Activated CD8-positive, alpha-beta T cell treated with anti-CD3 and anti-CD28 coated beads for 36 hours (primary cell): ENCODE measurements around the gene SIGLEC5. TPM values are rescaled to one million over a fixed set of nuclear protein-coding genes. Genes with fewer than 3 reads are reported as not detected.
A peak's percentile ranks its signal among the peaks of the same experiment; 100 is the strongest.

ENCODE experiments used
- ATAC-seq: fragments of 200-7000 bp; cut with Tn5 transposase; one replicate; pipeline ENCODE4 v1.10.0; 2021; ENCODE audit warnings: mild to moderate bottlenecking, moderate library complexity
- CTCF ChIA-PET: fragments of 350-600 bp; sonication (Branson Sonifier 250); formaldehyde crosslinking; loops from one replicate; lab custom pipeline; 2021; ENCODE audit warnings: antibody characterized with exemption; lab: Charles Lee
- POLR2A ChIA-PET: fragments of 350-600 bp; sonication (Branson Sonifier 250); formaldehyde crosslinking; loops from one replicate; lab custom pipeline; 2021; ENCODE audit warnings: antibody characterized with exemption; lab: Charles Lee
- DNase-seq: peaks from one replicate; pipeline ENCODE4 v3.0.0-alpha.2; 2020
- H3K27ac Mint-ChIP-seq: one replicate; pipeline ENCODE4 v1.8.0; 2021; ENCODE audit warnings: mild to moderate bottlenecking, mixed read lengths
- H3K27me3 Mint-ChIP-seq: one replicate; pipeline ENCODE4 v1.8.0; 2021; ENCODE audit warnings: mixed read lengths
- H3K36me3 Mint-ChIP-seq: one replicate; pipeline ENCODE4 v1.8.0; 2021; ENCODE audit warnings: low read depth, mixed read lengths
- H3K4me1 Mint-ChIP-seq: one replicate; pipeline ENCODE4 v1.8.0; 2021; ENCODE audit warnings: low read depth, mixed read lengths
- H3K4me3 Mint-ChIP-seq: one replicate; pipeline ENCODE4 v1.8.0; 2021; ENCODE audit warnings: mild to moderate bottlenecking, moderate library complexity, mixed read lengths
- H3K9me3 Mint-ChIP-seq: one replicate; pipeline ENCODE4 v1.8.0; 2021; ENCODE audit warnings: mixed read lengths
- intact Hi-C: fragments of 100-400 bp; cut with micrococcal nuclease; formaldehyde crosslinking; loops from one replicate; pipeline ENCODE4 v1.10.0; 2022
- total RNA-seq, 2 experiments: library from RNA; stranded (reverse); gene quantifications; one replicate each; pipeline ENCODE4 v1.2.3, GENCODE V29; 2021
- TF ChIP-seq, protein P1 (sequence below): fragments of 200-600 bp; IDR thresholded peaks from one replicate; pipeline ENCODE4 v1.8.0; 2022; ENCODE audit warnings: antibody characterized with exemption, mild to moderate bottlenecking

Gene SIGLEC5
- total RNA-seq, 2 experiments from 2014 or later = not detected

GRCh38 chr19:51586103-51586728, 44.0 kb downstream of the SIGLEC5 start:
- ChIA-PET POLR2A (no interaction called here), CTCF (interaction anchor here (0.6 to 1.5 kb wide), 3 partner anchors 72 to 114 kb away, joined by 3 read pairs; no protein-coding TSS in a partner anchor)
- Mint-ChIP-seq H3K4me1 (no peaks in the 10 kb centered on the region), H3K36me3 (peaks cover 76% of the 10 kb centered on the region), H3K27ac (no peak overlapping the region), H3K4me3 (no peak overlapping the region), H3K9me3 (peaks cover 52% of the 10 kb centered on the region), H3K27me3 (no peaks in the 10 kb centered on the region)
- intact Hi-C loops = no loop called here
- TF ChIP-seq, protein P1, sequence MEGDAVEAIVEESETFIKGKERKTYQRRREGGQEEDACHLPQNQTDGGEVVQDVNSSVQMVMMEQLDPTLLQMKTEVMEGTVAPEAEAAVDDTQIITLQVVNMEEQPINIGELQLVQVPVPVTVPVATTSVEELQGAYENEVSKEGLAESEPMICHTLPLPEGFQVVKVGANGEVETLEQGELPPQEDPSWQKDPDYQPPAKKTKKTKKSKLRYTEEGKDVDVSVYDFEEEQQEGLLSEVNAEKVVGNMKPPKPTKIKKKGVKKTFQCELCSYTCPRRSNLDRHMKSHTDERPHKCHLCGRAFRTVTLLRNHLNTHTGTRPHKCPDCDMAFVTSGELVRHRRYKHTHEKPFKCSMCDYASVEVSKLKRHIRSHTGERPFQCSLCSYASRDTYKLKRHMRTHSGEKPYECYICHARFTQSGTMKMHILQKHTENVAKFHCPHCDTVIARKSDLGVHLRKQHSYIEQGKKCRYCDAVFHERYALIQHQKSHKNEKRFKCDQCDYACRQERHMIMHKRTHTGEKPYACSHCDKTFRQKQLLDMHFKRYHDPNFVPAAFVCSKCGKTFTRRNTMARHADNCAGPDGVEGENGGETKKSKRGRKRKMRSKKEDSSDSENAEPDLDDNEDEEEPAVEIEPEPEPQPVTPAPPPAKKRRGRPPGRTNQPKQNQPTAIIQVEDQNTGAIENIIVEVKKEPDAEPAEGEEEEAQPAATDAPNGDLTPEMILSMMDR = no peak
- ATAC-seq (no peak), DNase-seq (no peak)

DNA sequence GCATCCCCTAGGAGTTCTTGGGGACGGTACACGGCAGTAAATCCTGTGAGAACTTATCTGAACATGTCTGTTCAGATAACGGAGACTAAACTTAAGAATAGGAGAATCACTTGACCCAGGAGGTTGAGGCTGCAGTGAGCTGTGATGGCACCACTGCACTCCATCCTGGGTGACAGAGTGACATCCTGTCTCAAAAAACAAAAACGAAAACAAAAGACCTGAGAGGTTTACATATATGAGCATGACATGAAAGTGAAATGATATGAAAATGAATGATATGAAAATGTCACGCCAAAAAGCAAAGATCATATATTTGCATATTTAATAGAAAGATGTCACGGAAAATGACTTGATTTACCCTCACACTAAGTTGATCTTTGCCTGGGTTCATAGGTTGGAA, 53.4 kb downstream of the SIGLEC5 start:
- H3K27ac Mint-ChIP-seq = no peak overlapping the region
- H3K9me3 Mint-ChIP-seq = no peaks in the 10 kb centered on the region
- POLR2A ChIA-PET = no interaction called here
- H3K27me3 Mint-ChIP-seq = no peaks in the 10 kb centered on the region
- CTCF ChIA-PET = no interaction called here
- H3K4me3 Mint-ChIP-seq = no peak overlapping the region
- DNase-seq (no peak), ATAC-seq (no peak)
- intact Hi-C loops = no loop called here
- peaks cover 61% of the 10 kb centered on the region for H3K36me3 Mint-ChIP-seq
- TF ChIP-seq, protein P1 = no peak
- H3K4me1 Mint-ChIP-seq = peaks cover 16% of the 10 kb centered on the region

DNA sequence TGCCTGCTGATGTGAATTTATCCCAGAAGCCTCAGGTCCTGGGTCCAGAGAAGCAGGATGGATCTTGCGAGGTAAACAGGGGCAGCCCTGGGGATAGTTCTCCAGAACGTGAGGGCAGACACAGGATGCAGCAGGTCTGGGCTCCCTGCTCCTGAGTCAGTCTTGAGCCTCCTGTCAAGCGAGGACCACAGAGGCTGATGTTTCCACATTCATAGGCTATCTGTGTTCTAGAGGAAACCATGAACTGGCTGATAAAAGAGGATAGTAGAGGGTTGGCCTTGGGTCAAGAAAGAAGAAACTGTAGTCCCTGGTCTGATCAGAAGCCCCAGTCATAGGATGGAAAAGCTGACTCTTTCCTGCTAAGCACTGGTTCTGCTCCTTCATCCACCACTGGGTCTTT, 56.9 kb downstream of the SIGLEC5 start:
- Mint-ChIP-seq H3K27ac (no peak overlapping the region), H3K9me3 (no peaks in the 10 kb centered on the region), H3K27me3 (no peaks in the 10 kb centered on the region), H3K4me1 (peaks cover 26% of the 10 kb centered on the region), H3K4me3 (no peak overlapping the region), H3K36me3 (peaks cover 30% of the 10 kb centered on the region)
- TF ChIP-seq, protein P1 = no peak
- ATAC-seq (no peak), DNase-seq (no peak)
- CTCF ChIA-PET = interaction anchor here (0.6 to 1.3 kb wide), 2 partner anchors 70 to 100 kb away, joined by 3 to 4 read pairs; no protein-coding TSS in a partner anchor
- POLR2A ChIA-PET = no interaction called here
- intact Hi-C loops = no loop called here

DNA sequence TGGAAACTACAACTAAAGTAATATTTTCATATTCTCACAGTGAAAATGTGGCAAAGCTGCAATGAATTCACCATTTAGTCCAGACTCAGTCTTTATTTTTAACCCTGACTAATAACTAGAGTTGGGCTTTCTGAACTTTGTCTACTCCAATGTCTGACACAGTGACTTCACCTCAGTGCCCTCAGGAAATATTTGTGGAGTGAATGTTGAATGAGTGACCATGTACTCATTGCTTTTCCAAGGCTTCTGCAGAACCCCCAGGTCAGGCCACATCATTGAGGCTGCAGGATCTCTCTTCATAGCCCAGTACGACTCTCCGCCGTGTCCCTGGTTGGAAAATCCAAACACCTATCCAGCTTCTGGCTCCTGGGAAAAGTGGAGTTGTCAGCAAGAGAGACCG, 57.3 kb downstream of the SIGLEC5 start:
- ChIA-PET POLR2A (no interaction called here), CTCF (interaction anchor here (0.6 to 1.3 kb wide), 4 partner anchors 58 to 100 kb away, joined by 3 to 4 read pairs (median 3); no protein-coding TSS in a partner anchor)
- Mint-ChIP-seq H3K9me3 (no peaks in the 10 kb centered on the region), H3K27ac (no peak overlapping the region), H3K4me3 (no peak overlapping the region), H3K27me3 (no peaks in the 10 kb centered on the region), H3K36me3 (peaks cover 28% of the 10 kb centered on the region), H3K4me1 (peaks cover 26% of the 10 kb centered on the region)
- TF ChIP-seq, protein P1 = no peak
- ATAC-seq (no peak), DNase-seq (no peak)
- intact Hi-C loops = no loop called here

DNA sequence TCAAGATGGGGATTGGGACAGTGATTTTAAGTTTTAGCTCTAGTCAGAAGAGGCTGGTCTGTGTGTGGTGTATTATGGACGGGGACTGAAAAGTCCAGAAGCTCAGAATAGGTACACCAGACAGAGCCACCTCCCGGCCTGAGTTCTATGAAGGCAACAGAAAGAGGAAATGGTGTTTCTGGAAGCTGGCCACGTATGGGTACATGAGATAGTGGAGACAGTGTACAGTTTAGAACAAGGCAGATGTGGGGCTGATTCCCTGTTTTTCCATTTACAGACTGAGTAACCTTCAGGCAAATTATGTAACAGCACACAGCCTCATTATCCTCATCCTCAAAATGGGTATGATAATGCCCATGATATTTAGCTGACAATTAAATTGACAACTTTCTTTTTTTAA, 57.8 kb downstream of the SIGLEC5 start:
- TF ChIP-seq, protein P1 = no peak
- Mint-ChIP-seq H3K27ac (no peak overlapping the region), H3K9me3 (no peaks in the 10 kb centered on the region), H3K4me1 (peaks cover 26% of the 10 kb centered on the region), H3K27me3 (no peaks in the 10 kb centered on the region), H3K36me3 (peaks cover 25% of the 10 kb centered on the region), H3K4me3 (peak overlapping the region; percentile 90)
- ATAC-seq (no peak), DNase-seq (no peak)
- POLR2A ChIA-PET = no interaction called here
- intact Hi-C loops = no loop called here
- CTCF ChIA-PET = interaction anchor here (0.9 to 1.3 kb wide), 3 partner anchors 57 to 99 kb away, joined by 3 to 4 read pairs (median 3); no protein-coding TSS in a partner anchor
